GM23248 (cell line): ENCODE data around the gene PCA3.

Experiments
- EZH2 ChIP-seq: fragments of 200-600 bp; sonication (generic); IDR thresholded peaks from 2 replicates; pipeline ENCODE4 v1.6.1; 2018; ENCODE audit warnings: antibody characterized with exemption, mild to moderate bottlenecking; ENCODE audit not compliant: insufficient read depth, poor library complexity, severe bottlenecking
- EZH2phosphoT487 ChIP-seq: fragments of 200-600 bp; sonication (generic); IDR thresholded peaks from 2 replicates; pipeline ENCODE4 v1.6.1; 2018; ENCODE audit warnings: antibody characterized with exemption, moderate library complexity, mild to moderate bottlenecking, low read depth; ENCODE audit not compliant: insufficient read depth

- TF ChIP-seq EZH2: no peak
- TF ChIP-seq EZH2phosphoT487: no peak
These were observed 46.2 kb downstream of the PCA3 start for GRCh38 chr9:76810377-76810957.
